Measurements from ENCODE around the gene ATP6V0A1. TPM values are rescaled to one million over a fixed set of nuclear protein-coding genes. Genes with fewer than 3 reads are reported as not detected.

The ATP6V0A1 gene
- 25.9 to 42.7 TPM (median 40.2 TPM) in 5 replicates for total RNA-seq (2022; extraction: Qiagen RNA extraction)

GRCh38 chr17:42458497-42459255, at the start of gene ATP6V0A1:
Gene ATP6V0A1 (plus strand): TSS chr17:42458878. CDS start chr17:42460895, 2,017 bp downstream.

GRCh38 chr17:42422958-42423712, 35.5 kb upstream of the ATP6V0A1 start, which contains the start of gene CAVIN1:
Gene CAVIN1 (minus strand): TSS chr17:42423256. CDS start chr17:42423097, 159 bp downstream.

GRCh38 chr17:42536048-42536371, 77.3 kb downstream of the ATP6V0A1 start, which contains the start of gene NAGLU:
Gene NAGLU (plus strand): TSS chr17:42536241. CDS start chr17:42536273, 32 bp downstream.

GRCh38 chr17:42552736-42553135, 94.1 kb downstream of the ATP6V0A1 start, which contains the start of gene HSD17B1:
Gene HSD17B1 (plus strand): TSS chr17:42552923. CDS start chr17:42552934, 11 bp downstream.

GRCh38 chr17:42561897-42562387, 103.3 kb downstream of the ATP6V0A1 start, which contains the start of gene COASY:
Gene COASY (plus strand): TSS chr17:42562148. CDS start chr17:42562623, 475 bp downstream.

GRCh38 chr17:42566883-42567573, 108.3 kb downstream of the ATP6V0A1 start, which contains the start of gene MLX:
Gene MLX (plus strand): TSS chr17:42567100. CDS start chr17:42567125, 25 bp downstream.

Other genes with a start within 250 kb of the ATP6V0A1 start
- 20.4 to 30.9 TPM (median 28.1 TPM) in 5 replicates for gene STAT5B, start 182.5 kb upstream of the ATP6V0A1 start, total RNA-seq (2022; extraction: Qiagen RNA extraction)
- gene STAT5A, start 170.4 kb upstream of the ATP6V0A1 start, total RNA-seq (2022; extraction: Qiagen RNA extraction): 6.1 to 9.3 TPM (median 7.0 TPM) in 5 replicates
- gene STAT3, start 70.4 kb upstream of the ATP6V0A1 start, total RNA-seq (2022; extraction: Qiagen RNA extraction): 59.7 to 88.6 TPM (median 82.5 TPM) in 5 replicates
- gene CAVIN1, start 35.6 kb upstream of the ATP6V0A1 start, total RNA-seq (2022; extraction: Qiagen RNA extraction): 352 to 454 TPM (median 429 TPM) in 5 replicates
- 28.7 to 43.2 TPM (median 37.9 TPM) in 5 replicates for gene NAGLU, start 77.4 kb downstream of the ATP6V0A1 start, total RNA-seq (2022; extraction: Qiagen RNA extraction)
- gene HSD17B1, start 94.0 kb downstream of the ATP6V0A1 start, total RNA-seq (2022; extraction: Qiagen RNA extraction): 0.89 to 1.5 TPM (median 1.2 TPM) in 5 replicates
- 96.2 to 121 TPM (median 112 TPM) in 5 replicates for gene COASY, start 103.3 kb downstream of the ATP6V0A1 start, total RNA-seq (2022; extraction: Qiagen RNA extraction)
- gene MLX, start 108.2 kb downstream of the ATP6V0A1 start, total RNA-seq (2022; extraction: Qiagen RNA extraction): 53.8 to 68.7 TPM (median 66.2 TPM) in 5 replicates
- gene PSMC3IP, start 118.9 kb downstream of the ATP6V0A1 start, total RNA-seq (2022; extraction: Qiagen RNA extraction): 29.1 to 33.7 TPM (median 32.2 TPM) in 5 replicates
- 24.9 to 32.1 TPM (median 30.6 TPM) in 5 replicates for gene RETREG3, start 150.5 kb downstream of the ATP6V0A1 start, total RNA-seq (2022; extraction: Qiagen RNA extraction)
- 128 to 160 TPM (median 146 TPM) in 5 replicates for gene TUBG1, start 150.8 kb downstream of the ATP6V0A1 start, total RNA-seq (2022; extraction: Qiagen RNA extraction)
- gene TUBG2, start 200.4 kb downstream of the ATP6V0A1 start, total RNA-seq (2022; extraction: Qiagen RNA extraction): 14.0 to 23.3 TPM (median 20.5 TPM) in 5 replicates
- 11.5 to 15.9 TPM (median 14.6 TPM) in 5 replicates for gene PLEKHH3, start 218.1 kb downstream of the ATP6V0A1 start, total RNA-seq (2022; extraction: Qiagen RNA extraction)
- gene CCR10, start 223.0 kb downstream of the ATP6V0A1 start, total RNA-seq (2022; extraction: Qiagen RNA extraction): 0.21 to 0.42 TPM (median 0.34 TPM) in 5 replicates
- 3.8 to 6.0 TPM (median 5.8 TPM) in 5 replicates for gene CNTNAP1, start 223.7 kb downstream of the ATP6V0A1 start, total RNA-seq (2022; extraction: Qiagen RNA extraction)

Data from A549 treated with dexamethasone at 1 μM for 4 hours (cell line).